K562 (cell line): ENCODE results near the gene AP5Z1. TPM values are rescaled to one million over a fixed set of nuclear protein-coding genes. Genes with fewer than 3 reads are reported as not detected.

Experiments
- ARID3A ChIP-seq: IDR thresholded peaks from 2 replicates; pipeline ENCODE4 v1.6.1; 2012; ENCODE audit warnings: low read depth, low read length, improper control_type of control experiment, borderline replicate concordance
- CREM ChIP-seq: IDR thresholded peaks from 2 replicates; pipeline ENCODE4 v1.6.1; 2014; ENCODE audit warnings: antibody characterized with exemption, low read depth
- HDAC2 ChIP-seq: fragments of 450-650 bp; IDR thresholded peaks from 2 replicates; pipeline ENCODE4 v1.6.1; 2016; ENCODE audit warnings: mild to moderate bottlenecking
- TEAD1 ChIP-seq, 2 experiments: fragments of 450-650 bp in 1 of 2; sonication (generic) in 1 of 2; formaldehyde crosslinking; IDR thresholded peaks; 2 replicates each; pipeline versions ENCODE4 v1.4.0 to v1.8.0; 2020 to 2022; ENCODE audit warnings: mild to moderate bottlenecking in 2 of 2, missing genetic modification reagents in 1 of 2
- TEAD4 ChIP-seq, 2 experiments: sonication (generic) in 1 of 2; formaldehyde crosslinking in 1 of 2; IDR thresholded peaks; 2 replicates each; pipeline versions ENCODE4 v1.6.1 to v1.8.0; 2012 to 2022; ENCODE audit warnings: borderline replicate concordance in 1 of 2, inconsistent platforms in 1 of 2, low read length in 1 of 2, mild to moderate bottlenecking in 1 of 2, missing genetic modification reagents in 1 of 2
- ZNF277 ChIP-seq: fragments of 250-450 bp; sonication (Bioruptor Pico); IDR thresholded peaks from 2 replicates; pipeline ENCODE4 v1.8.0; 2022; ENCODE audit warnings: inconsistent platforms, mild to moderate bottlenecking, moderate library complexity, borderline replicate concordance
- ZSCAN29 ChIP-seq: fragments of 450-650 bp; IDR thresholded peaks from 2 replicates; pipeline ENCODE4 v1.6.1; 2017
- polyA plus RNA-seq, 8 experiments: library from polyadenylated mRNA; depleted of rRNA in 4 of 8; stranded (reverse) in 5 of 8; unstranded in 3 of 8; fragments of >200 nt; fragmentation: Nextera tagmentation in 2 of 8; fragmentation: Illumina TruSeq in 1 of 8; extraction: Ambion mirVana in 2 of 8; extraction: Trizol in 1 of 8; gene quantifications; 2 replicates each; pipeline versions ENCODE4 v1.2.1 to v1.2.3, GENCODE V29; 2011 to 2014; ENCODE audit warnings: inconsistent platforms in 1 of 8, missing spikeins in 1 of 8
- total RNA-seq, 7 experiments: library from RNA; depleted of rRNA in 6 of 7; stranded (reverse); fragments of >200 nt in 6 of 7; fragmentation: Illumina TruSeq in 2 of 7; extraction: Trizol in 2 of 7; gene quantifications; 2 replicates each; pipeline versions ENCODE4 v1.2.1 to v1.2.3, GENCODE V29; 2011 to 2021; ENCODE audit warnings: low replicate concordance in 1 of 7
- TF ChIP-seq, protein P1 (sequence below): sonication (generic); formaldehyde crosslinking; IDR thresholded peaks from 2 replicates; pipeline ENCODE4 v1.9.0; 2022; ENCODE audit warnings: mild to moderate bottlenecking, missing genetic modification reagents

The AP5Z1 gene
- total and polyA plus RNA-seq, 9 of the 15 experiments (the other 6 are each of a cell fraction or from before 2014, with no cell fraction given) = 0.06 to 31.1 (median 6.4) TPM

- TF ChIP-seq ZNF277 (CRISPR knock-in tag) = no peak
- TF ChIP-seq, protein P1, sequence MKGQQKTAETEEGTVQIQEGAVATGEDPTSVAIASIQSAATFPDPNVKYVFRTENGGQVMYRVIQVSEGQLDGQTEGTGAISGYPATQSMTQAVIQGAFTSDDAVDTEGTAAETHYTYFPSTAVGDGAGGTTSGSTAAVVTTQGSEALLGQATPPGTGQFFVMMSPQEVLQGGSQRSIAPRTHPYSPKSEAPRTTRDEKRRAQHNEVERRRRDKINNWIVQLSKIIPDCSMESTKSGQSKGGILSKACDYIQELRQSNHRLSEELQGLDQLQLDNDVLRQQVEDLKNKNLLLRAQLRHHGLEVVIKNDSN (CRISPR knock-in tag) = peak; percentile 82
- TF ChIP-seq ZSCAN29 = no peak
- no peak for TF ChIP-seq CREM
- TF ChIP-seq ARID3A = no peak
- no peak for TF ChIP-seq HDAC2
- no peak for TF ChIP-seq TEAD4 (IDR thresholded peaks at IDR 0.05; ENCODE audit: low read length)
- no peak for TF ChIP-seq TEAD4 (CRISPR knock-in tag; IDR thresholded peaks at IDR 0.05; ENCODE audit: borderline replicate concordance)
- no peak for TF ChIP-seq TEAD1 (CRISPR knock-in tag; IDR thresholded peaks at IDR 0.05)
Measured at GRCh38 chr7:4799508-4800268, 24.3 kb downstream of the AP5Z1 start (continued).
